ENCODE results near the gene CNDP2.

Gene CNDP2

GRCh38 chr18:74495581-74496507 is at the start of gene CNDP2:
CNDP2 (plus strand) TSS chr18:74496363; CDS start chr18:74499974, 3,611 bp downstream.
- DNase-seq: peak; percentile 93

DNA sequence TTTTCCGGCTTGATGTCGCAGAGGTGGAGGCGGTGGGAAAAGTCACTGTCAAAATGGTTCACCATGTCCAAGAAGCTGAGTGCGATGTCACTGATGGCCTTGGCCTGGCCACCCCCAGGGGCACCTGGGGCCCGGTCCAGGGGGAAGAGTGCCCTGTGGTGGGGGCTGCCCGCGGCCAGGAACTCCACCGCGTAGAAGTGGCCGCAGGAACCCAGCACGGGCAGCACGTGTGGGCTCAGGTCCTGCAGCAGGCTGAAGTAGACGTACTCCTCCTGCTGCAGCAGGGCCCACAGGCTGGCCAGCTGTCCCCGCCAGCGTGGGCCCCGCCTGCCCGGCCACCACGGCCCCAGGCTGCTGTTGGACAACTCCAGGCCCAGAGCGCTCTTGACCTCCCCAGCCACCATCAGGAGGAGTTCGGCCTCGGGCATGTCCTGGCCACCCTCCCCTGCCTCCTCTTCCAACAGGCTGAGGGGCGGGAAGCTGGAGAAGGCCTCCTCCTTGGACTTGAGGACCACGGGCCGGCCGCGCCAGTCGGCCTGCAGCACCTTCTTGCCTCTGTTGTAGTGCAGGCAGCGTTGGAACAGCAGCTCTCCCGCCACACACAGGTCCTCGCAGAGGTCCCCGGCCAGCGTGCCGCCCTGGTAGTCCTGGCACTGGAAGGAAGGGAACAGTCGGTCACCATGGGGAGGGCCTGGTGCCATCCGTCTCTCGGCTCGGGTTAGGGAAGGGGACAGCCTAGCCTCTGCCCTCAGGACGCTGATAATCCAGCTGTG is 49.3 kb upstream of the CNDP2 start:
- DNase-seq: no peak

GRCh38 chr18:74447404-74448152 is 48.6 kb upstream of the CNDP2 start:
- no peak for DNase-seq

DNA sequence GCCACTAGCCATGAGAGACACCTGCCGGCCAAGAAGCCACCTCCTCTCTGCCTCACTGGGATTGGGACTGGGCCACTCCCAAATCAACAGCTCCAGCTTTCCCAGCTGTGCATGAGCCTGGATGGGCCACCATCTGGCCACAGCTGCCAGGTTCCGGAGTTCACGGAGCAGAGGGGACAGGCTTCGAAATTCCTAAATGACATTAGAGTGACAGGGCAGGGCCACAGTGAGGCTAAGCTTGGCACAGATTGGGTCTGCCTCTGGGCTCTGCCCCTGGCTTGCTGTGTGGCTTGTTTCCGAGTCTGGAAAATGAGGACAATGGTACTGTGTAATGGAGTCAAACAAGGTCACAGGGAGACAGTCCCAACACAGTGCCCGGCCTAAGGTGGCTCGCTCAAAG is 45.5 kb upstream of the CNDP2 start:
- no peak for DNase-seq

DNA sequence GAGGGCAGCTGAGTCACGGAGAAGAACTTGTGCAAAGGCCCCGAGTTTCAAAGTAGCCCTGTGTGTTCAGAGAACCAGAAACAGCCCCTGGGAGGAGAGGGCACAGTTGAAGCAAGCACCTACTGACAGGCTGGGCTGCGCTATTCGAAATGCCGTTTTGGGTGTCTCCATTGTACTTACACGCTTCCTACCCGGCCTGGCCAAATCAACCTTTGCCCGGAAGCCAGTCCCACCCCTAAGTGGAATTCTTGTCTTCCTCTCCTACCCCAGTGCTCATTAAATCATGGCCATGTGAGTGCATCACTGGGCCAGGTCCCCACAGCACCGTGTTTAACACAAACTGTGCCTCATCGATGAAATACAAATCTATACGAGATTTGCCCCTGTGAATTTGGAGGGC is 45.0 kb upstream of the CNDP2 start:
- no peak for DNase-seq

- no peak for DNase-seq
Measured at GRCh38 chr18:74453016-74453566, 43.1 kb upstream of the CNDP2 start.

DNA sequence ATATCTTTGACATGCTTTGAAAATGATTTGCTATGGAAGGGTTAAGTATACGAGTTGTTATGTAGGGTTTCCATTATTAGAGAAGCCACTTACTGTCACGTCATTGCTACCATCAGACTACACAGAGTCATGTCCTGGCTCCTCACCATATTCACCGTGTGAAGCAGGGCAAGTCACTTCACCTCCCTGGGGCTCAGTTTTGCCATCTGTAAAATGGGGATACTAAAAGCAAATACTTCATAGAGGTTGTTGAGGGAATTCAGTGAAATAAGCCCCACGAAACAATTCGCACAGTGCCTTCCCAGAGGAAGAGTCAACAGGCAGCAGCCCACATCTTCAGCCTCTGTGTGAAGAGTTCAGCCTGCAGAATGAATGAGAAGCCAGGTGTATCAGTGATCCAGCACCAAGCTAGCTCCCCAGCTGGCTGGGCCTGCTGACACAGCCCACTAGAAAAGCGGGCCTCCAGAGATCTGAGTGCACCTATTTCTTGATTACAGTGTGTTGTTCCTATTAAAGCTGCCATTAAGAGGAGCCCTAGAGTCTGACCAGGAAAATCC is 42.4 kb upstream of the CNDP2 start:
- DNase-seq: no peak

- no peak for DNase-seq
Measured at GRCh38 chr18:74454279-74454751, 41.8 kb upstream of the CNDP2 start.

- no peak for DNase-seq
Measured at GRCh38 chr18:74455386-74455785, 40.8 kb upstream of the CNDP2 start.

GRCh38 chr18:74456017-74456348 is 40.2 kb upstream of the CNDP2 start:
- no peak for DNase-seq

DNA sequence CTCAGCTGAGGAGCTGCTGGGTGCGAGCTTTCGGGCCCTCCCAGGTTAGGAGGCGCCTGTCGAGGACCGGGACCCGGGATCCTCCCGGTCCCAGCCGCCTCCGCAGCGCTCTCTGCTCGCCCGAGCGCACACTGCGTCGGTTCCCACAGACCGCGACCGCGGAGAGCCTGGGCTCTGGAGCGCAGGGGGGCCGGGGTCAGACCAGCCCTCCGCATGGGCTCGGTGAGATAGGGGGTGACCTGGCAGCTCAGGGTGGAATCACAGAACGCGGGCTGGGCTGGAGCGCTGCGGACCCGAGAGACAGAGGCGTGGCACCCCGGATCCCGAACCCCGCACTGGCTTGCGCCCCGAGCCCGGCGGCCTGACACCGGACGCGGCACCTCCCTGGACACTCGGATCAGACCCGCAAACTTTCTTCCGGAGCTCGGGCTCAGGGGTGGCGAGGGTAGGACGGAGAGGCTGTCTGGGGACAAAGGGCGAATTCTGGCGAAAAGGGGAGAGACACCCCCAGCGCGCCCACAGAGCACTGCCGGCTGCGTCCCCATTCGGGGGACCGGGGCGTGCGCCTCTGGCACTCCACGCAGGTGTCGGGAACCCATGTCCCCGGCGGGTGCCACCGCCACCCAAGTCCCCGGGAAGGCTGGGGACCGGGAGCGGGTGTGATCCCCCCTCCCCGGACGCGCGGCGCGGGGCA is 39.7 kb upstream of the CNDP2 start:
- no peak for DNase-seq

DNA sequence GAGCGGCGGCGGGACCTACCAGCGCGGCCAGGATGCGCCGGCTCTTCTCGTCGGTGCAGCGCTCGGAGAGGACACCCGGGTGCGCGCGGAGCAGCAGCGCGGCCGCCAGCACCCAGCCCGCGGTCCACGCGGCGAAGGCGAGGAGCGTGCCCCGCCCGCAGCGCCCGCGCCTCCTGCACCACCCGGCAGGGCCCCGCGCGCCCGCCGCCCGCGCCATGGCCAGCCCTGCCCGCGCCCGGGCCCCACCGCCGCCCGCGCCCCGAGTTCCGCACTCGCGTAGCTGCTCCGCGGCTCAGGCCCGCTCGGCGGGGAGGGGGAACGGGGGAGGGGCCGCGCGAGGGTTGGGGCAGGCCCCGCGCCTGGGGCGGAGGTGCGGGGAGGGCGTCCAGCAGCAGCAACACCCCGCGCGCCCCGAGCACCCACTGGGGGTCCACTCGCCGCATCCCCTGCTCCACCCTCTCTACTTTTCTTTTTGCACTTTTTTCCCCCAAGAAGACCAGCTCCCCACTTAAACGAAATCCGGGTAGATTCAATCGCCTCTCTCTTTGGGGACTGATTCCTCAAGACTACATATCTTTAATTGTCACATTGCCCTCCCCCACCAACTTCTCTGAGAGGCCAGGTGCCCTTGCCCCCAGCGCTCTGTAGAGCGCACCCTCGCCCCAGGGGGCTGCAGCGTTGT is 39.0 kb upstream of the CNDP2 start, which contains the start of gene DIPK1C:
Gene DIPK1C, minus strand, starts transcription at position 266 of the 682 bp plus-strand sequence. Its CDS starts 49 bp downstream, at position 217.
- DNase-seq: no peak

GRCh38 chr18:74457725-74458421 is 38.3 kb upstream of the CNDP2 start:
- no peak for DNase-seq

GRCh38 chr18:74459889-74460288 is 36.3 kb upstream of the CNDP2 start:
- no peak for DNase-seq

GRCh38 chr18:74460825-74461224 is 35.3 kb upstream of the CNDP2 start:
- DNase-seq: no peak

DNA sequence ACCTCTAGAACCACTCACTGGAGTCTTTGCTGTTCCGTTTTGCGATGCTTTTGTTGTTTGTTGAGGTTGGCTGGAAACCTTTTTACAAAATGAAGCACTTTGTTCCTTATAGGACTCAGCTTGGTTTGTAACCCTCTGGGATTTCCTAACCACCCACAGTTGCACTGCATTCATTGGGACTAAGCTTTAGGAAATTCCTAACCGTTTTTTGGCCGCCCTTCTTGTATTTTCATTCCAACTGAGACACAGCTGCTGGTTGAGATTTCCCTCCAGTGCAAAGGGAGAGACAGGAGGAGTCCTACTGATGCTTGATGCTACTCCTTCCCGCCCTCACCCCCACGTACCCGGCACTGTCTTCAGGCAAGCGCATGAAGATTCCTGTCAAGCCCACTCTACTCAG is 32.9 kb upstream of the CNDP2 start:
- no peak for DNase-seq

DNA sequence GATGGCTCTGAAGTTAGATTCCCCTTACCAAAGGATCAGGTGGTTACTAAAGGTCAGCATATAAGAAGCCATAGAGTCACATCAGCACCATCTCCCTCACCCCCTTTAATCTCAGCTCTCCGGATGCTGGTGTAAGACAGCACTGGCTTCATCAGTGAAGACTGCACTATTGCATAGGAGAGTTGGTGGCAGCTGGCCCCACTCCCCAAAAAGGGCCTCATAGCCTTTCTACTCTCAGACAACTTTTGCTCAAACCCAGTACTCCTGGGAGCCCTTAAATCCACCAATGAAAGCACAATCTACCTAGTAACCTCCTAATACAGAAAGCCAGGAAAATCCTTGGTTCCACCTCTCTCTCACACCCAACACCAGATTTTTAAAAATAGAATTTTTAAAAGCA is 32.2 kb upstream of the CNDP2 start:
- no peak for DNase-seq

GRCh38 chr18:74465775-74466174 is 30.4 kb upstream of the CNDP2 start:
- no peak for DNase-seq

DNA sequence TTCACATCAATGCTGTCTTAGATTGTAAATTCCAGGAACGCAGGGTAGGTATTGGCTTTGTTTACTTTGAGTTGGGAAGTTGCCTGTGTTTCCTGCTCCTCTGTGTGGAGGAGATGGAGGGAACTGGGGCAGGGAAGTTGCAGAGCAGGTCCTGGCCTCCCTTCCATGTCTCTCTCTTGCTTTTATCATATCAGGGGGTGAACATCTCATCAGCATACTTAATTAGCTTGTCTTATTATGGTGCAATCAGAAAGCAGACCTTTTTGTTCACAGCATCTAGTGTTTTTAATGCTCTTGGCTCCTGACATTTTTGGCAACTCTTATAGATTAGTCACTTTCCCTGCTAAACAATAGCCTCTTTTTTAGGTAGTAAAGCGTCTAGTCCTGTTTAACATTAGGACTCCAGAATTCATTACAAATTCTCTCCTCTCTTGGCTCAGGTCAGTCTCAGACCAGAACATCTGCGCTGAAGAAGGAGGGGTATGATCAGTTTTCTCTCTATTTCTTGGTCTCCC is 27.6 kb upstream of the CNDP2 start:
- no peak for DNase-seq

GRCh38 chr18:74472312-74472711 is 23.9 kb upstream of the CNDP2 start:
- DNase-seq: no peak
